IMR-90 (cell line): Measurements from ENCODE around the gene SLTM. TPM values are rescaled to one million over a fixed set of nuclear protein-coding genes. Genes with fewer than 3 reads are reported as not detected.

Source experiments
- ATAC-seq: fragments of 200-7000 bp; cut with Tn5 transposase; 2 replicates; pipeline ENCODE4 v1.9.1; 2020; ENCODE audit warnings: low read depth, mild to moderate bottlenecking, moderate library complexity
- BruUV-seq: library from RNA; stranded (reverse); fragments of 400-500 nt; replicated peaks from 2 replicates; lab custom pipeline; 2021; lab: Mats Ljungman, UMichigan
- CTCF ChIA-PET: fragments of 300-600 bp; formaldehyde crosslinking; extraction: SDS; loops from one replicate; lab custom pipeline; 2021; ENCODE audit warnings: antibody characterized with exemption; lab: Yijun Ruan, JAX
- POLR2A ChIA-PET: fragments of 300-600 bp; sonication (Branson Sonifier 250); formaldehyde crosslinking; loops from one replicate; lab custom pipeline; 2022; ENCODE audit warnings: antibody characterized with exemption; ENCODE audit not compliant: unreplicated experiment; lab: Charles Lee
- DNase-seq: peaks from one replicate; pipeline ENCODE4 v3.0.0; 2013
- H2AFZ ChIP-seq: replicated peaks from 2 replicates; pipeline ENCODE3; 2013; ENCODE audit warnings: low read length, mild to moderate bottlenecking; ENCODE audit not compliant: poor library complexity
- H2AK5ac ChIP-seq: 2 replicates; pipeline ENCODE4 v1.6.1; 2013; ENCODE audit warnings: low read depth, low read length, inconsistent platforms
- H2AK9ac ChIP-seq: replicated peaks from 2 replicates; pipeline ENCODE3; 2013; ENCODE audit warnings: mild to moderate bottlenecking, low read depth, low read length, moderate library complexity; ENCODE audit not compliant: poor library complexity
- H2BK120ac ChIP-seq: 2 replicates; pipeline ENCODE4 v1.6.1; 2013; ENCODE audit warnings: low read depth, low read length, inconsistent platforms
- H2BK15ac ChIP-seq: 3 replicates; pipeline ENCODE4 v1.6.1; 2013; ENCODE audit warnings: low read depth, low read length, inconsistent platforms
- H2BK20ac ChIP-seq: 2 replicates; pipeline ENCODE4 v1.6.1; 2013; ENCODE audit warnings: low read depth, mild to moderate bottlenecking, inconsistent platforms, low read length, moderate library complexity
- H2BK5ac ChIP-seq: 2 replicates; pipeline ENCODE4 v1.6.1; 2013; ENCODE audit warnings: mild to moderate bottlenecking, low read depth, low read length, inconsistent platforms; ENCODE audit not compliant: poor library complexity, severe bottlenecking
- H3K14ac ChIP-seq: replicated peaks from 2 replicates; pipeline ENCODE4 v1.6.1; 2013; ENCODE audit warnings: low read depth, low read length, inconsistent platforms
- H3K18ac ChIP-seq: 2 replicates; pipeline ENCODE4 v1.6.1; 2013; ENCODE audit warnings: low read depth, low read length, control low read depth
- H3K23ac ChIP-seq: 2 replicates; pipeline ENCODE4 v1.6.1; 2013; ENCODE audit warnings: low read depth, low read length, inconsistent platforms
- H3K27ac ChIP-seq: 2 replicates; pipeline ENCODE4 v1.5.1; 2013; ENCODE audit warnings: mild to moderate bottlenecking, control low read depth, low read length; ENCODE audit not compliant: insufficient read depth
- H3K27me3 ChIP-seq: 2 replicates; pipeline ENCODE4 v1.6.1; 2013; ENCODE audit warnings: low read length; ENCODE audit not compliant: control insufficient read depth, insufficient read depth
- H3K36me3 ChIP-seq: 2 replicates; pipeline ENCODE4 v1.6.1; 2013; ENCODE audit warnings: low read length, mixed read lengths; ENCODE audit not compliant: control insufficient read depth, insufficient read depth
- H3K4ac ChIP-seq: 2 replicates; pipeline ENCODE4 v1.6.1; 2013; ENCODE audit warnings: low read depth, low read length, inconsistent platforms
- H3K4me1 ChIP-seq: 2 replicates; pipeline ENCODE4 v1.6.1; 2013; ENCODE audit warnings: low read length, mixed read lengths; ENCODE audit not compliant: control insufficient read depth, insufficient read depth
- H3K4me2 ChIP-seq: 2 replicates; pipeline ENCODE4 v1.6.1; 2013; ENCODE audit warnings: low read depth, mild to moderate bottlenecking, control low read depth, low read length, moderate library complexity
- H3K4me3 ChIP-seq: 2 replicates; pipeline ENCODE4 v1.5.1; 2013; ENCODE audit warnings: low read depth, mild to moderate bottlenecking, control low read depth, low read length, moderate library complexity; ENCODE audit not compliant: insufficient read depth
- H3K56ac ChIP-seq: 2 replicates; pipeline ENCODE4 v1.6.1; 2013; ENCODE audit warnings: low read length, inconsistent platforms; ENCODE audit not compliant: insufficient read depth; ENCODE audit errors: extremely low read depth
- H3K79me1 ChIP-seq, 2 experiments: 2 replicates each; pipeline ENCODE4 v1.6.1; 2013; ENCODE audit warnings: low read length in 2 of 2, inconsistent platforms in 1 of 2, low read depth in 1 of 2
- H3K9ac ChIP-seq: 2 replicates; pipeline ENCODE4 v1.6.1; 2013; ENCODE audit warnings: low read depth, low read length, control low read depth
- H3K9me1 ChIP-seq: 2 replicates; pipeline ENCODE4 v1.6.1; 2013; ENCODE audit warnings: low read length, inconsistent platforms; ENCODE audit not compliant: insufficient read depth
- H3K9me3 ChIP-seq: 2 replicates; pipeline ENCODE4 v1.6.1; 2013; ENCODE audit warnings: low read length; ENCODE audit not compliant: control insufficient read depth, insufficient read depth
- H4K20me1 ChIP-seq: 2 replicates; pipeline ENCODE4 v1.6.1; 2013; ENCODE audit warnings: low read length, inconsistent platforms; ENCODE audit not compliant: insufficient read depth
- H4K5ac ChIP-seq: 2 replicates; pipeline ENCODE4 v1.6.1; 2013; ENCODE audit warnings: mild to moderate bottlenecking, low read depth, low read length, control low read depth
- H4K8ac ChIP-seq, 2 experiments: 2 replicates each; pipeline ENCODE4 v1.6.1; 2013; ENCODE audit warnings: low read depth in 2 of 2, low read length in 2 of 2, control low read depth in 1 of 2, inconsistent platforms in 1 of 2
- H4K91ac ChIP-seq: 2 replicates; pipeline ENCODE4 v1.6.1; 2013; ENCODE audit warnings: low read depth, low read length, inconsistent platforms; ENCODE audit not compliant: insufficient read depth
- CEBPB ChIP-seq: IDR thresholded peaks from 2 replicates; pipeline ENCODE4 v1.6.1; 2012; ENCODE audit warnings: low read depth, low read length, improper control_type of control experiment
- ELK1 ChIP-seq: fragments of 150-350 bp; IDR thresholded peaks from 2 replicates; pipeline ENCODE4 v1.6.1; 2016; ENCODE audit warnings: low read depth, mild to moderate bottlenecking, low read length, moderate library complexity, borderline replicate concordance
- FOS ChIP-seq: fragments of 150-350 bp; IDR thresholded peaks from 2 replicates; pipeline ENCODE4 v1.6.1; 2016; ENCODE audit warnings: low read depth, low read length
- MAFK ChIP-seq: IDR thresholded peaks from 2 replicates; pipeline ENCODE4 v1.6.1; 2012; ENCODE audit warnings: low read depth, low read length, improper control_type of control experiment
- MAZ ChIP-seq: IDR thresholded peaks from 2 replicates; pipeline ENCODE4 v1.6.1; 2012; ENCODE audit warnings: low read depth, mild to moderate bottlenecking, low read length, improper control_type of control experiment, moderate library complexity, borderline replicate concordance
- MXI1 ChIP-seq: IDR thresholded peaks from 2 replicates; pipeline ENCODE4 v1.6.1; 2012; ENCODE audit warnings: low read depth, mild to moderate bottlenecking, low read length, moderate library complexity, borderline replicate concordance
- NFE2L2 ChIP-seq: fragments of 150-350 bp; IDR thresholded peaks from 2 replicates; pipeline ENCODE4 v1.6.1; 2016; ENCODE audit warnings: low read depth, mild to moderate bottlenecking, low read length
- POLR2A ChIP-seq: IDR thresholded peaks from 2 replicates; pipeline ENCODE4 v1.6.1; 2012; ENCODE audit warnings: mild to moderate bottlenecking, low read depth, low read length
- RCOR1 ChIP-seq: IDR thresholded peaks from 2 replicates; pipeline ENCODE4 v1.6.1; 2012; ENCODE audit warnings: mild to moderate bottlenecking, low read length, improper control_type of control experiment; ENCODE audit not compliant: insufficient replicate concordance
- SMC3 ChIP-seq: fragments of 150-350 bp; IDR thresholded peaks from 2 replicates; pipeline ENCODE4 v1.6.1; 2016; ENCODE audit warnings: low read depth, mild to moderate bottlenecking, antibody characterized with exemption, low read length, moderate library complexity
- USF2 ChIP-seq: fragments of 150-350 bp; IDR thresholded peaks from 2 replicates; pipeline ENCODE4 v1.6.1; 2017; ENCODE audit warnings: mild to moderate bottlenecking, antibody characterized with exemption, low read length, low read depth
- WGBS, 2 experiments: methylation state at CpG; one replicate each; pipeline versions ENCODE4 v1.1.5 to v1.1.7; 2013; ENCODE audit warnings: missing lambda C conversion rate in 2 of 2; ENCODE audit not compliant: insufficient read length in 1 of 2; ENCODE audit errors: extremely low coverage in 2 of 2; 5-methylcytosine and 5-hydroxymethylcytosine counted together
- dilution Hi-C: fragments of 300-500 bp; cut with HindIII; formaldehyde crosslinking; loops from one replicate; pipeline ENCODE4 v1.14.3; 2018; ENCODE audit warnings: low sequenced_read_pairs; ENCODE audit not compliant: unreplicated experiment
- in situ Hi-C: fragments of 300-500 bp; cut with MboI; formaldehyde crosslinking; loops from 3 replicates; pipeline ENCODE4 v1.14.3; 2019; ENCODE audit warnings: low sequenced_read_pairs, inconsistent platforms, mixed read lengths
- intact Hi-C: fragments of 100-400 bp; cut with micrococcal nuclease; formaldehyde crosslinking; loops from 2 replicates; pipeline ENCODE4 v1.10.0; 2022
- polyA plus RNA-seq, 3 experiments: library from polyadenylated mRNA; depleted of rRNA; stranded (reverse); fragments of >200 nt; gene quantifications; 2 replicates each; pipeline ENCODE4 v1.2.3, GENCODE V29; 2012; ENCODE audit warnings: low replicate concordance in 1 of 3
- total RNA-seq: library from RNA; depleted of rRNA; stranded (reverse); fragments of >200 nt; gene quantifications from 2 replicates; pipeline ENCODE4 v1.2.3, GENCODE V29; 2012

The SLTM gene
- total and polyA plus RNA-seq, 2 of the 4 experiments (the other 2 are of a cell fraction) = 36.0 to 57.6 TPM

- dilution Hi-C loops = no loop called here
- Histone ChIP-seq H2AK9ac (no peak overlapping the region), H3K4me3 (no peak overlapping the region), H3K27me3 (no peaks in the 10 kb centered on the region), H3K18ac (no peak overlapping the region), H2AK5ac (no peak overlapping the region), H2AFZ (no peak overlapping the region), H3K9ac (no peak overlapping the region), H2BK15ac (no peak overlapping the region), H3K79me1 (peaks cover 12 to 28% of the 10 kb centered on the region in 2 experiments; a peak in 3 of 4 replicates), H3K9me3 (no peaks in the 10 kb centered on the region), H2BK20ac (no peak overlapping the region), H2BK5ac (no peak overlapping the region), H3K27ac (no peak overlapping the region), H3K4me2 (no peak overlapping the region), H3K56ac (no peak overlapping the region), H3K14ac (no peak overlapping the region), H4K5ac (no peak overlapping the region), H4K91ac (no peak overlapping the region), H3K23ac (no peak overlapping the region), H2BK120ac (no peak overlapping the region), H3K36me3 (peaks cover 60% of the 10 kb centered on the region), H4K20me1 (no peaks in the 10 kb centered on the region; the same call in 1 of the 2 replicates), H3K4me1 (no peaks in the 10 kb centered on the region), H3K9me1 (no peaks in the 10 kb centered on the region), H4K8ac (no peak overlapping the region), H3K4ac (no peak overlapping the region)
- ChIA-PET POLR2A (no interaction called here), CTCF (no interaction called here)
- TF ChIP-seq NFE2L2 = no peak
- TF ChIP-seq MAZ = no peak
- TF ChIP-seq MXI1 = no peak
- no peak for TF ChIP-seq USF2
- no peak for TF ChIP-seq ELK1
- TF ChIP-seq CEBPB = no peak
- TF ChIP-seq MAFK = no peak
- TF ChIP-seq FOS = no peak
- no peak for TF ChIP-seq POLR2A
- TF ChIP-seq RCOR1 = no peak
- TF ChIP-seq SMC3 = no peak
- ATAC-seq (no peak), DNase-seq (no peak)
- no TSS peak for BruUV-seq
- in situ Hi-C loops = no loop called here
- WGBS, 2 experiments = 80% methylated on average over 1 of the region's 4 CpGs; no CpG with 5 or more reads in 1 of the 2 experiments
- intact Hi-C loops = no loop called here
Observed at GRCh38 chr15:58882243-58882642, 51.2 kb downstream of the SLTM start.
